Measurements from ENCODE around the gene IMPG1. TPM values are rescaled to one million over a fixed set of nuclear protein-coding genes. Genes with fewer than 3 reads are reported as not detected.

The IMPG1 gene
- total and polyA plus RNA-seq, 4 donors: 0.10 to 1.7 (median 0.42) TPM

DNA sequence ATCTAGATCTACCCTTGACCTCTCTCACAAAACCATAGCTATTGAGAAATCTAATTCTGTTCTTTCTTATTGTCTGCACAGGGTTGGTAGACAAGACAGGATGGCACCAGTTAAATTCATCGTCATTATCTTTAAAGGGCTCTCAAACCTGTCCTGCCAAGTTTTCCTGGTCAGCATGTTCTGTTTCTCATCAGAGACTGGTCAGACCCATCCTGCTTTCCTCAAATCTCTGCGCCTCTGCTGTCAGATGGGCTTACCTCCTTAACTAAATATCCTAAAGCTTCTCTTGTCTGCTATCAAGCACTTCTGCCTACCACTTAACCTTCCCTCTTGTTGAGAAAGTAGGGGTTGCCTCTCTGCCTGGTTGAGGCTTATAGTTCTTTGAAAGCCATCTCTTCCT, 198.2 kb downstream of the IMPG1 start:
- Histone ChIP-seq H3K4me3 (ENCODE audit: low read depth, low read length) (no peak overlapping the region), H3K4me1 (ENCODE audit: control insufficient read depth, insufficient read depth, low read length) (no peaks in the 10 kb centered on the region), H3K27ac (ENCODE audit: low read depth, low read length) (no peak overlapping the region), H3K9me3 (ENCODE audit: control insufficient read depth, insufficient read depth, low read length) (no peaks in the 10 kb centered on the region), H3K27me3 (ENCODE audit: control insufficient read depth, insufficient read depth, low read length) (no peaks in the 10 kb centered on the region), H3K36me3 (ENCODE audit: control insufficient read depth, insufficient read depth, low read length) (peaks cover 2% of the 10 kb centered on the region)
- DNase-seq (ENCODE audit: low read depth in 4 of 6, low spot score in 6 of 6): no peak
- 100% methylated on average over 1 of the region's 2 CpGs for WGBS (ENCODE audit: insufficient coverage)

Small RNA genes lying within 50 kb of the gene (small RNA-seq; reads per million reads assigned to genes)
- gene RF00019 (ENCODE audit: low replicate concordance) (not detected), gene RNU6-248P (ENCODE audit: low replicate concordance) (not detected)

Measured in spinal cord (tissue), 10 donors.